SKM-1 treated with dmso at 0.1 percent for 144 hours (cell line): ENCODE results near the gene SLC39A2.
"Not testable (repeated sequence)": the region's sequence is repeated elsewhere in the genome, so short reads cannot be mapped to it uniquely, and the experiment has no call there.

Source experiments
- DNase-seq: peaks from one replicate; lab custom pipeline; 2025; ENCODE audit not compliant: unreplicated experiment; lab: John Stamatoyannopoulos, UW

SLC39A2 gene

GRCh38 chr14:20996521-20996920 lies 2.6 kb upstream of the SLC39A2 start:
- DNase-seq: no peak

- DNase-seq: no peak
Observed at GRCh38 chr14:20997115-20997514, 2.0 kb upstream of the SLC39A2 start.

GRCh38 chr14:20997564-20997963 lies 1.5 kb upstream of the SLC39A2 start:
- DNase-seq: no peak

- no peak for DNase-seq
Observed at GRCh38 chr14:20998139-20998538, 954 bp upstream of the SLC39A2 start.

- no peak for DNase-seq
Observed at GRCh38 chr14:20999591-20999990, 498 bp downstream of the SLC39A2 start.

- DNase-seq: no peak
Observed at GRCh38 chr14:21001218-21001617, 2.1 kb downstream of the SLC39A2 start.

- DNase-seq: no peak
Observed at GRCh38 chr14:21003788-21004346, 4.8 kb downstream of the SLC39A2 start.

GRCh38 chr14:21009721-21010120 lies 10.6 kb downstream of the SLC39A2 start:
- DNase-seq: not testable (repeated sequence)

GRCh38 chr14:21011136-21011535 lies 12.0 kb downstream of the SLC39A2 start:
- DNase-seq: no peak

- DNase-seq: peak; percentile 30
Observed at GRCh38 chr14:21014761-21015190, 15.7 kb downstream of the SLC39A2 start.

- peak; percentile 62 for DNase-seq
Observed at GRCh38 chr14:21015312-21015711, 16.2 kb downstream of the SLC39A2 start.

GRCh38 chr14:21016413-21017190 lies 17.5 kb downstream of the SLC39A2 start:
- DNase-seq: no peak

- DNase-seq: no peak
Observed at GRCh38 chr14:21017528-21018245, 18.6 kb downstream of the SLC39A2 start.

- no peak for DNase-seq
Observed at GRCh38 chr14:21018286-21018685, 19.2 kb downstream of the SLC39A2 start.

- DNase-seq: no peak
Observed at GRCh38 chr14:21018781-21019180, 19.7 kb downstream of the SLC39A2 start.

GRCh38 chr14:21019366-21019765 lies 20.3 kb downstream of the SLC39A2 start:
- no peak for DNase-seq

- no peak for DNase-seq
Observed at GRCh38 chr14:21020977-21021545, 22.0 kb downstream of the SLC39A2 start.

GRCh38 chr14:21022686-21023085 lies 23.6 kb downstream of the SLC39A2 start:
- DNase-seq: no peak

GRCh38 chr14:21023174-21023573 lies 24.1 kb downstream of the SLC39A2 start:
- no peak for DNase-seq

- DNase-seq: no peak
Observed at GRCh38 chr14:21023817-21024584, 24.9 kb downstream of the SLC39A2 start.
